NT2/D1 (cell line): Measurements from ENCODE around the gene DNAH1.

Experiments
- SUZ12 ChIP-seq: IDR thresholded peaks from 2 replicates; pipeline ENCODE4 v1.6.1; 2011; ENCODE audit not compliant: insufficient read length, insufficient read depth; ENCODE audit errors: extremely low read depth
- YY1 ChIP-seq: IDR thresholded peaks from 2 replicates; pipeline ENCODE4 v1.6.1; 2011; ENCODE audit not compliant: insufficient read length, insufficient read depth
- ZNF274 ChIP-seq: IDR thresholded peaks from 2 replicates; pipeline ENCODE4 v1.6.1; 2011; ENCODE audit warnings: mild to moderate bottlenecking, low read depth, low read length

- TF ChIP-seq ZNF274 (no peak), SUZ12 (no peak), YY1 (no peak)
Observed at GRCh38 chr3:52364322-52365035, 48.4 kb downstream of the DNAH1 start.
